Inflammatory macrophage treated with lipopolysaccharide for 4 hours (primary cell): ENCODE results near the gene KCTD1.

Experiments
- DNase-seq: peaks from one replicate; pipeline ENCODE4 v3.0.0-alpha.2; 2020

Gene KCTD1

DNA sequence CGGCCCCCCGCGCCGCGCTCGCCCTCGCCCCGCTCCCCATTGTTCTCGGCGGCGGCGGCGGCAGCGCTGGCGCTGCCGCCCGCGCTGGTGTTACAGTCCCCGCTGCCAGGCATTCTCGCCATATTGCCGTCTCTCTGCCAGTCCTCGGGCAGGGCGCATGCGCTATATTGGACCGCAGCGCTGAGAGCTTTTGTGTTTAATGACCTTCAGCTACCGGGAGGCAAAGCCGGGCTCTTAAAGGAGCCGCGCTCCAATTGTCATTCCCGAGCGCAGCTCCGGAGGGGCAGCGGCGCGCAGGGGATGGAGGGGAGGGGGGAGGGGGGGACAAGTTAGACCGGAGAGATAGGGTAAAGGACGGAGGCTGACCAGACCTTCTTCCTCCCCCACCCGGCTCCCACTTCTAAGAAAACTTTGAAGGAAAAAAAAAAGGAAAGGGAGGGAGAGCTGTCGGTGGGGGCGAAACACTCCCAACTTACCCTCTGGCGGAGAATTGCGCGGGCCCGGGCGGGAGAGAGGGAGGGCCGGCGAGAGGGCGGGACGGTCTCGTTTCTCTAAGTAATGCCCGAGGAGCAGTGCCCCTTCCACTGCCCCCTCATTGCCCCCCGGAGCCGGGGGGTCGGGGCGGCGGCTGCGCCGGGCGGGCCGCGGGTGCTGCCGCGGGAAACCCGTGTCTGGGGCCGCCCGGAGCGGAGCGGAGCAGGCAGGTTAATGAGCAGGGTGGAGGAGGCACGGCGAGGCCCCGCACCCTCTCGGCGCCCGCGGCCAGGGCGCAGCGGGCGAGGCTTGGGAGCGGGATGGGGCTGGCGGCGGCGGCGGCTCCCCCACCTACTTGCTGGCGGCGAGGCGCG, at the start of gene KCTD1:
TSS of gene KCTD1 (minus strand) at position 139 of the 848 bp plus-strand sequence. CDS start at position 122, 17 bp downstream.
- peak; percentile 89 for DNase-seq

DNA sequence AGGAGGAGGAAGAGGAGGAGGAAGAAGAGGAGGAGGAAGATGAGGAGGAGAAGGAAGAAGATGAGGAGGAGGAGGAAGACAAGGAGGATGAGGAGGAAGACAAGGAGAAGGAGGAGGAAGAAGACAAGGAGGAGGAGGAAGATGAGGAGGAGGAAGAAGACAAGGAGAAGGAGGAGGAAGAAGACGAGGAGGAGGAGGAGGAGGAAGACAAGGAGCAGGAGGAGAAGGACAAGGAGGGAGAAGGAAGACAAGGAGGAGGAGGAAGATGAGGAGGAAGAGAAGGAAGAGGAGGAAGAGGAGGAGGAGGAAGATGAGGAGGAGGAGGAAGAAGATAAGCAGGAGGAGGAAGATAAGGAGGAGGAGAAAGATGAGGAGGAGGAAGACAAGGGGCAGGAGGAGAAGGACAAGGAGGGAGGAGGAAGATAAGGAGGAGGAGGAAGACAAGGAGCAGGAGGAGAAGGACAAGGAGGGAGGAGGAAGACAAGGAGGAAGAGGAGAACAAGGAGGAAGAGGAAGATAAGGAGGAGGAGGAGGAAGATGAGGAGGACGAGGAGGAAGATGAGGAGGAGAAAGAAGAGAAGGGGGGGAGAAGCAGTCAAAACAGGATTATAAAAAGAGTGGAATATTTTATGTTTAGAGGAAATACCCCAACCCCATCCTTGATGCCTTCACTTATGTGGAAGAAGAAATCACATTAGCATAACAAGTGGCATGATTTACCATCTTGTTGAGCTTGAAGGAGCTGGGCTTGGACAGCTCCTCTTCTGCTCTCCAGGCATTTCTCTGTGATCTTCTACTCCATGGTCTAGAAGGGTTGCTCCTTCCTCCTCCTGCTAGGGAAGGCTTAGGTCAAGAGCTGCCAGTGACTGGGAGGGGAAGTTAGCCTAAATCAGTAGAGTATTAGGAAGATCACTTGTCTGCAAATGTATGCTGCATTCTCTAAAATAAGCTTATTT, 45.3 kb upstream of the KCTD1 start:
- DNase-seq: no peak

DNA sequence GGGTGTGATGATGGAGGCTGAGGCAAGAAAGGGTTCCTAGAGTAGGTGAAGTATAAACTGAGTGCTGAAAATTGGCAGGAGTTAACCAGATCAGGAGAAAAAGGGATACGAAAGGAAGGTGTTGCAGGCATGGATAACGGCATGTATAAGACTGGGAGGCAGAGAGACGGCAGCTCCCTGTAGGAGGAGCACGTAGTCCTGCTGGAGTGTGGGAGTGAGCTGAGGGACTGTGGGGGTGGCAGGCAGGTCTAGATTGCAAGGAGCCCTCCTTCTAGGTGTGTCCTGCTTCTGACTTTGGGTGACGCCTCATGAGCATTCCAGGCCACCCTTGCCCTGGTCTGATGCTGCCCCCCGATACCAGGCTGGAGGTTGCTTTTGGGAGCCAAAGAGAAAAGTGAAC, 36.4 kb upstream of the KCTD1 start:
- DNase-seq: no peak

DNA sequence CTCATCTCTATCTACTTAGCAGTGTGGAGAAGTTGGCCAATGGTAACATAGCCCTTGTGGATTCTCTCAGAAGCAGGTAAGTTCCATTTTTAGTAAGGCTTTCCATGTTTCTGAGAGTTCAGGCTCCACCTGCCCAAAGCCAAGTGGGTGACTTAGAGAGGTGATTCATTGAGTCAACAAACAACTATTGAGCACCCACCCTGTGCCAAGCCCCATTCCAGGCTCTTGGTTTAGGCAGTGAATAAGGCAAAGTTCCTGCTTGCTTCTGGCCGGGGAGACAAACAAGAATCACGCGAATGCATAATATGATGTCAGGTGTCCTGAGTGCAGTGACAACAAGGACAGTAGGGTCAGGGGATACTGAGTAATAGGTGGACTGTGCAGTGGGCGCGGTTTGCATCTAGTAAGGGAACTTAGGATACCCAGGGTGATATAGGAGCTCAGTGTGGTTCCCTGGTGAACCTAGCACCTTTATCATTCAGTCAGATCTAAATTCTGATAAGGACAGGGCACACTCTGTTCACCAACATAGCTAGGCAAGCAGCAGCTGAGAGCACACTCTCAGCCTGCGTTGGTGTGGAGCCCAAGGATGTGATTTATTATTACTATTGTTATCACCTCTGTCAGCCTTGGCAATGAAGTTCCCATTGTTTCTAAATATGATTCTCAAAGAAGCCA, 31.7 kb upstream of the KCTD1 start:
- no peak for DNase-seq

DNA sequence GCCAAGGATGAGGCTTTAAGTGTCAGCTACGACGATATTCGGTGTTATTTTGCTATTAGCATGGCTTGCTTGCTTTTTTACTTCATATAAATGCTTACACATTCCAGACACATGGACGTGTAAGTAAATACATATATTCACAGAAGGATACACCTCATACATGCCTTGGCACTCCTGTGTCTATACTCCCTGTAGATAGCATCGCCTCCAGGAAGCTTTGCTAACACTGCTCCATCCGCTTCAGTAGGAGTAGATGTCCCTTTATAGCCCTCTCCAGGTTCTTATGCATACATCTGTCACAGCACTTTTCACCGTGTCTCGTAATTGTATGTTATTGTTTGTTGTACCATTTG, 27.5 kb upstream of the KCTD1 start:
- no peak for DNase-seq

DNA sequence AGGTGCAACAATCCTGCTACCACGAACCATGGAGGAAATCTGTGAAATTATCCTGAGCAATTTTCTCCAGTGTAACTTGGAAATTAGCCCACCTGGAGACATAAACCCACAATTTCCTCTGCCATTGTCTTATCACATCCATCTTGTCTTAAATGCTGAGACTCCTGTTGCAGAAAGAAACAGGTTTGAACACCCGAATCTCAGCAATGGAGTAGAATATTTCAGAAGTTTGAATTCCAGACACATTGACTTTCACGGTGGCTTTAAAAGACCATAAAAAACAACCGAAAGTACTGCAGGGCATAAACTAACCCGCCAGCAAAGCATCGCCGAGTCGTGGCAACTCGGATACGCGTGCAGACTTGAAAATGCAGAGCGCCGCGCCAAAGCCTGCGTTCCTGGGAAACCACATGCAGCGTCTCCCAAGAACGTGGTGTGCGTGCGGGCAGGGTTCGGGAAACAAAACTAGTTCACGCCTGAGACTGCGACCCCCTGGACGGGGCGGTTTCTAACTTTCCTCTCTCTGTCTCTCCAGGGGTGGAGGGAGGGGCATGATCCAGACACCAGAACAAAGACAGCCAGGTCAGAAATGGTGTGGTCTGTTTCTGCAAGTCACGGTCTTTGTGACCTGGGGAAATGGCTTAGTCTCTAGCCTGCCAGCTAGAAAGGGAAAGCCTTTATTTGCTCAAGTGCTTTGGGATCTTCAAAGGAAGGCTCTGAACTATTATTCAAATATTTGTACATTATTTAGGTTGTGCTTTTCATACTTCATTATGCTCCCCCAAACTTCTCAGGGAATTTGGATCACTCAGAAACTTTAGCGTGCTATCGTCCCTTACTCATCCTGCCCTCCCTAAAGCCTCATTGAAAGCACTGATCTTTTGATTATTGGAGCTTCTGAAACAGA, 26.9 kb upstream of the KCTD1 start:
- DNase-seq: no peak

DNA sequence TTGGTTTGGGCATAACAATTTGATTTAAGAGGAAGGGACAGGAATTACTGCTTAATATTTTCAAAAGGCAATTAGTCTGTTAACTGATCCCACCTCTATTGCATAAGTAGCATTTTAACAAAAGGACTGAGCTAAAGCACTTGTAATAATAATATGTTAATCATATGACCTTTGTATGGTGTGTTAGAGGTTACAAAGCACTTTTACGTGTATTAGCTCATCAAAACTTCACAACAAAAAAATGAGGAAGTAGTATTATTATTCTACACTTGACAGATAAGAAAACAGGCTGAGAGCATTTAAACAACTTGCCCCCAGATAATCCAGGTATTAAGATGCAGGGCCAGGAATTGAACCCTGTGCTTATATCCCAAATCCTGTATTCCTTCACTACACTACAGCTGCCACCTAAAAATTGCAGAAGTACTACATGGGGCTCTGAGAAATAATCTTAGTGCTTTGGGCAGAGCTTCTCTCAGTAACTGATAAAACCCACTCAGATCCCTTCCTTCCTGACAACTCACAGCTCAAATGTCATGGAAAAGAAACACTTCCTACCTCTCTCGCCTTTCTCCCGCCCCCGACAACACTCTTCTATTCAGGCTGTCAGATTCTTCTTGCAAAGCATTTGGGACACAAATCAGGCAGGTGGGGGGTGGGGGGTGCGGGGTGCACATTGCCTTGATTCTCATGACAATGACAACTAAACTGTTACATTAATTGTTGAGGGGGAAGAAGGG, 20.7 kb upstream of the KCTD1 start:
- DNase-seq: peak; percentile 18

DNA sequence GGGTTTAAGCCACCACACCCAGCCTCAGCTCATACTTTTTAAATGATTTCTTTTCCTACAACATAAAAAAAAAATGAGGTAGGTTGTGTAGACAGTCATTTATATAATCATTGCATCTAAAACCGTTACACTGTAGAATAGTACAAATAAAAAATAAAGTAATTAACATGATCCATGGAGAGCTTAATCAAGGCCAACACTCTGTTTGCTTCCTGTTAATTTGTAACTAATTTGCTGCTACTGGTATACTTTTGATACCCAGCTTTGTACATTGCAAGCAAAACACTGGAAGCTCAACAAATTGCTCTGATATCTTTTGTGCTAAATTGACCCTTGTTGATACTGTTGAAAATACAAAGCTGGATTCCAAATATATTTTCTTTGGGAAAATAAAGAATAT, 20.2 kb upstream of the KCTD1 start:
- DNase-seq: no peak

DNA sequence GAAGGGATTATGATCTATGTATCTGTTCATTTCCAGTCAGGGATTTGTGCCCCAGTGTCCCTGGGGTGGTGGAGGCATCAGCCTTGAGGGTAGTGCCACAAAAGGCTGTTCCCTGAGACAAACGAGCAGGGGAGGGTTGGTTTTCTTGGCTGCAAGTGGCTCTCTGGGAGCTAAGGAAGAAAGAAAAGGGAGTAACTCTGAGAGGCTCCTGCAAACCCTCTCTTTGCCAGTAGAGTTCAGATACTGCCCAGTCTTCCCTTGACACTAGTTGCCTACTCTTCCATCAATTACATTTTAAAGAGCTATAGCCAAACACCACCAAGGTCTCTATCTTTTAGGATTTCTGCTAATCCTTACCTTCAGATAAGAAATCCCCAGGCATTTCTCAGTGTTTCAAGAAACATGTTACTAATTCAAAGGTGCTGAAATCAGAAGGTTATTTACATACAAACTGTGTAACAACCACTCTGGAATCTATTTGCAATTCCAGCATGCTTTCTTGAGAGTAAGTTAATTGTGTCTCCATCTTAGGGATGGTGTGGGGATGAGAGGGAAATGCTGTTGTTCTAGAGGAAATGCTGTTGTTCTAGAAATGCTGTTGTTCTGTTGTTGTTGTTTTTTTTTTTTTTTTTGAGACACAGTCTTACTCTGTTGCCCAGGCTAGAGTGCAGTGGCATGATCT, 18.7 kb upstream of the KCTD1 start:
- no peak for DNase-seq

DNA sequence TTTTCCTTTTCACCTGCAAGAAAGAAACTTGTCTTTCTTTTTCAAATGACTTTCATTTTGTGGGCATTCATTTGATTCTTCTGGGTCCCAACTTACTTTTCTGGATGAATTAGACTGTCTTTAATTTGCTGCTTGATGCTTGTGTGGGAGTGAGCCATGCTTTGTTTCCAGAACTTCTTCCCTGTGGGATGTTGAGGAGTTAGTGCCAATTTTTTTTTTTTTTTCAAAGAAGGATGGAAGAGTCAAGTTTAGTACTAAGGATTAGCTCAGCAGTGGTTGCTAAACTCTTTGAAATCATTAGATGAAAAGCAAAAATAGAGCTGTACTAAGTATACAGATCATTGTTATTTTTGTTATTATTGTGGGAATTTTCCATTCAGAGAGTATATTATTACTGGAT, 17.2 kb upstream of the KCTD1 start:
- no peak for DNase-seq

DNA sequence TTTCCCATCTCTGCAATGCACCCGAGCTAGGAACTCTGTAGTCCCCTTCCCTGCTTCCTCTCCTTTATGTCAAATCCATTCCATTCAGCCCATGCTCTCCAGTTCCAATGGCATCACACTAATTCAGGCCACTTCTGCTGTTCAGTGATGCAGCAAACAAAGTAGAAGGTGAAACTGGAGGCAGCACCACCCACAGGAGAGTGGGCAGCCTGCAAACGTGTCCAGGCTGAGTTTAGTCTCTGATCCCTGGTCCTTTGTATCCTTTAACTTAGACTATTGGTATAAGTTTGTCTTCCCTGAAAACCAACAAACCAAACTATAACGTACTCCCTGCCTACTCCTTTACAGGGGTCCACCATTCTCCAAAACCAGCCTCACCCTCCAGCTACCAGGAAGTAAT, 14.7 kb upstream of the KCTD1 start:
- no peak for DNase-seq

DNA sequence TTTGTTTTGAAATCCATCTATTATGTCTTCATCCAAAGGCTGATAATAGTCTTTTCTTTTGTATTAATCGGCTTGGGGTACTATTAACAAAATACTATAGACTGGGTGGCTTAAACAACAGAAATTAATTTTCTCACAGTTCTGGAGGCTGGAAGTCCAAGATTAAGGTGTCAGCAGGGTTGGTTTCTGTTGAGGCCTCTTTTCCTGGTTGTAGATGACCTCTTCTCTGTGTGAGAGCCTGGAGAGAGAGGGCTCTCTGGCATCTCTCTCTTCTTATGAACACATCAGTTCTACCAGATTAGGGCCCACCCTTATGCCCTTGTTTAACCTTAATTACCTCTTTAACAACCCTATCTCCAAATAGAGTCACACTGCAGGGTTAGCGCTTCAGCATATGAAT, 14.2 kb upstream of the KCTD1 start:
- no peak for DNase-seq

DNA sequence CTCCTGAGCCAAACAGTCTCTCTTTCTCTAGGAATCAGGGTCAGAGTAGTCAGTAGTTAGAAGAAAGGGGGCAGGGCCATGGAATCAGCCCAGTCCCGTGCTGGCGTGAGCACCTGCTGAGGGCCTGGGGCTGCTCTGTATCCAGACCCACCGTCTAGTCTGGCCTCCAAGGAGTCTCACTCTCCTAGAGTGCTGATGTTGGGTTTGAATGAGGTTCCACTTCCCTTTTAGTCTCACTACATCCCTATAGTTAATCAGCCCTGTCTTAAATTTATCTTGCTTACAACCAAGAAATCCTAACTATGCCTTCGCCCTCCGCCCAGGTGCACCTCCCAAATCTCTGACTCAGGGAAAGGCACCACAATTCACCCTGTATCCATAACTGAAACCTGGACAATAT, 13.4 kb upstream of the KCTD1 start:
- DNase-seq: no peak

DNA sequence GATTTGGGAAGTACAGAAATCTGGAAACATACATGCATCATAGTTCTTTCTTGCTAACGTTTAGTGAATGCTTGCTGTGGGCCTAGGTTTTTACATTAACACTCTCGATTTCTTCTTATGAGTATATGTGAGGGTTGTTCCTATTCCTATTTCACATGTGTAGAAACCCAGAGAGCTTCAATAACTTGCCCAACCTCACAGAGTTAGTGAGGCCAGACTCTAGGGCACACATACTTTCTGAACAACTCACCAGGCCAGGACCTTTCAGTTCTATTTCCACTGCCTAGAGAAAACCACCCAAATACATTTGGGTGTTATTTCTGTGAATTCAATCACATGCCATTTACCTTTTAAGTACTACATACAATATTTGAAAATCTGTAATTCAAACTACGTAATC, 8.2 kb upstream of the KCTD1 start:
- no peak for DNase-seq

DNA sequence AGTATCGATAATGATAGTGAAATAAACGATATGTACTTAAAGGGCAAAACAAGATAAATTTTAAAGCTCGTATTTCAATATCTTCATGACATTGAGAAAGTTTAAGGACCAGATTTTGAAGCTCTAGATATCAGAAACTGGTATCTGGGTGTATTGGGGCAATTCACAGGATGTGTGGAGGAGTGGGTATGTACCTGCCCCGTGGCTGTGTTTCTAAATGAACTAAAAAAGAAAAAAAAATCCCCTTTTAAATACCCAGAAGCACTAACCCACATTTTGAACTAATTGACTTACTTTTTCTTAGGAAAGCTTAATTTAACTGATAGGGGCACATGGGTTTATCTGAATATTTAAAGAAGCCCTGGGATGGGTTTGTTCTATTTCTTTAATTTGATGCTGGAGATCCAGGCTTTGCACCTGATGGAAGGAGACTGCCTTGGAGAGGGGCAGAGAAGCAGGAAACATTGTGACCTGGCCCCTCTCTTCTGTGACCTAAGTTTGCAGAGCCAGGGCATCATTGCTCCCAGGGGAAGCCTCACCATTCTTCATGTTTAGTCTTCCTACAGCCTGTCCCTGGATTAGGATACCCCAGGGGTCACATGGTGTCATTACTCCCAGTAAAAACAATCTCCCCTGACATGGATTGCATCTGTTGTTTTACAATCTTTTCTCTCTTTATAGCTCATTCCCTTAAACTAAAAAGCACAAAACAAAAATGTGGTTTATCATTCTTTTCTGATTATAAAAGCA, 7.6 kb upstream of the KCTD1 start:
- DNase-seq: no peak

DNA sequence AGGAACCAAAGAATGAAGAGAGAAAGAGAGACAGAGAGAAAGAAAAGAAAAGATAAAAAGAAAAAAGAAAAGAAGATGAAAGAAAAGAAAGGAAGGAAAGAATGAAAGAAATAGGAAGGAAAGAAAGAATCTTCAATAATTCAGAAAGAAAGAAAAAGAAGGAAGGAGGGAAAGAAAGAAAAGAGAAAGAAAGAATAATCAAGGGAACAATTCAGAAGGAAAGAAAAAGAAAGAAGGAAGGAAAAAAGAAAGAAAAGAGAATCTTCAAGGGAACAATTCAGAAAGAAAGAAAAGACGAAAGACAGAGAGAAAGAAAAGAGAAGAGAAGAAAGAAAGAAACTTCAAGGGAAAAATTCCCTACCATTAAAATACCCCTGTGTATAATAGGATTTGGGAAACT, 5.6 kb upstream of the KCTD1 start:
- DNase-seq: no peak

DNA sequence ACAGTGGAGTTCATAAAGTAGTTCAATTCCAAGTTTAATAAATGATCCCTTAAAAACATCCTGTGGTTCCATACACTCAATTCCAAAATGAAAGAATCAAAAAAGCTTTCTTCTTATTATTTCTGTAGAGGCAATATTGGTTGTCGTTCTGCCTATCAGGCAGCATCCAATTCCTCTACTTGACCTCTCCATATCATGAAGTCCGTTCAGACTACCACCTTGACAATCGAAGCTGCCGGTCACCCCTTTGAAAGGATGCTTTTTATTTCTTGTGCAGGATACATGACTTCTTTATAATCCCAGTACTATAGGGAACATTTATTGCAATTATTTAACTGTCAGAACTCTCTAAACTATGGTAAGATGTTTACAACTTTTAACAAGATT, 3.3 kb upstream of the KCTD1 start:
- DNase-seq: no peak

DNA sequence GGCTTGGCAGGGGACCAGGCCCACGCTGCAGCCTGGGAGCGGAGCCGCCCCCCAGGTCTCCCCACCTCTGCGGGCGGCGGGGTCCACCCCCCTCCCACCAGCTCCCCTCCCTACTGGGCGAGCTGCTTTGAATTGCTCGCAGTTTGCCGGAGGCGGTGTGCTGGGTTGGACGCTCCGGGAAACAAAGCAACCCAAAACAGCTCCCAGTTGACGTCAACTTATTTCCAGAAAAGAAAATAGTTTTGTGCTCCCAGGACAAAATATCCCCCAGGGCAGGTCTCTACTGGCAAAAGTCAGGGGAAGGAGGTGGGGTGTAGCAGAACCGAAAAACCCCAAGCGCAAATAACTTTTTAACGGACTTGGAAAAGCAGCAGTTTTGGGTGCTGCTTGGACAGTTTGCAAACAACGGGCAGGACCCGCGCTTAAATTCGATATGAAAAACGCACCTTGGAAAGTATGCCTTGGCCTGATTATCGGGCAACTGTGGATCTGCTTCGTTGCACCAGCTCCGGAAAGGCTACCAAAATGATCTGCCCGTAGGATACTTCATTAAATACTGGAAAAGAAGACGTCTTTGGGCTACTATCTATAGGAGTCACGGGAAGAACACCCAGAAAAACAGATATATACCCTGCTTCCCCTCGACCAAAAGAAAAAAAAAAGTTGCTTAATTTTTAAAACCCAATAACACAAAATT, 2.8 kb upstream of the KCTD1 start:
- no peak for DNase-seq

DNA sequence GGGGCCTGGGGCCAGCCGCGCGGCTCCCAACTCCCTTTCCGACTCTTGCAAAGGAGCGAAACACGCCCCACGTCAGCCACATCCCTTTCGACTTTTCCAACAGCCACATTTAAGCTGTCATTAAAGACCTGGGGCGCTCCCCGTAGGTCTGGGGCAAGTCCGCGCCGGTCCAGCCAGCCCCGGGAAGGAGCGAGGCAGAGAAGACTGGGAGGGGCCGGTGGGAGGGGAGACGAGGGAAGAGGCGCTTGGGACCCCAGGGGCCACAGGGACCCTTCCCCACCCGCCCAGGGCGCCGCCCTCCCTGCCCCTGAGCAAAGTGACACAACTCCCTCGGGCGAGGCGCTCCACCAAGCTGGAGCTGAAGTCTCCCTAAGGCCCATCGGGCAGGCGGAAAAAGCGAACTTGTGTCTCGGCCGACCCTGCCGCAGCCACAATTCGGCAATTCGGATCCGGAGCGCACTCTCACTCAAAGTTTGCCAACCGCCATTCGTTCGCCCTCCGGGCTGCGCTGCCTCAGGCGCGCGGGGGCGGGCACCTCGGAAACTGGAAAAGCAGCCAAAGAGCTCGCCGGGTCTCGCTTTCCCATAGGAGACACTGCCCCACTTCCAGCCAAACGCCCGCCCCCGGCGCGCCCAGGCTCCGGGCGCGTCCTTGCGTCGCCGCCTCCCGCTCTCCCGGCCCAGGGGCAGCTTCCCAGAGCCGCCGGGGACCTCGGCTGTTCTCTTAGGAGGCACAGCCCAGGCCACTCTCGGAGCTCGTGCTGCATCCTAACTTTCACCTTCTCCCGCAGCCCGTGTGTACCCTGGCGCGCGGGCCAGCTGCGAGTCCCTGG, 1.1 kb upstream of the KCTD1 start:
- peak; percentile 20 for DNase-seq
